HEK293 (cell line): ENCODE results near the gene USP8.

Experiments
- CTCF ChIA-PET: fragments of 350-600 bp; formaldehyde crosslinking; extraction: SDS; loops from one replicate; lab custom pipeline; 2021; ENCODE audit warnings: antibody characterized with exemption; lab: Yijun Ruan, JAX
- POLR2A ChIA-PET: fragments of 300-600 bp; formaldehyde crosslinking; extraction: SDS; loops from one replicate; lab custom pipeline; 2020; ENCODE audit warnings: antibody characterized with exemption, inconsistent platforms; lab: Yijun Ruan, JAX
- H3K27ac ChIP-seq: fragments of 200-500 bp; sonication (Bioruptor generic); 2 replicates; pipeline ENCODE4 v1.5.1; 2014; ENCODE audit warnings: low read depth, low read length, control low read depth, inconsistent platforms; ENCODE audit errors: extremely low read depth
- H3K36me3 ChIP-seq, 2 experiments: fragments of 200-500 bp in 1 of 2; sonication (Bioruptor generic) in 1 of 2; 1 replicate in 1 of 2; 2 replicates in 1 of 2; pipeline ENCODE4 v1.5.1; 2014 to 2017; ENCODE audit warnings: inconsistent platforms in 2 of 2, low read length in 2 of 2; ENCODE audit not compliant: control insufficient read depth in 2 of 2, insufficient read depth in 1 of 2
- H3K4me1 ChIP-seq: fragments of 200-500 bp; sonication (Bioruptor generic); 2 replicates; pipeline ENCODE4 v1.5.1; 2014; ENCODE audit warnings: mild to moderate bottlenecking, low read length, inconsistent platforms; ENCODE audit not compliant: control insufficient read depth, insufficient read depth
- H3K4me3 ChIP-seq: 2 replicates; pipeline ENCODE4 v1.5.1; 2011; ENCODE audit warnings: low read depth, mild to moderate bottlenecking, control low read depth, low read length, moderate library complexity
- H3K9me3 ChIP-seq: fragments of 200-500 bp; sonication (Bioruptor generic); 2 replicates; pipeline ENCODE4 v1.5.1; 2014; ENCODE audit warnings: low read depth, low read length, inconsistent platforms; ENCODE audit not compliant: control insufficient read depth, insufficient read depth
- ELK4 ChIP-seq: IDR thresholded peaks from 2 replicates; pipeline ENCODE4 v1.6.1; 2011; ENCODE audit warnings: mild to moderate bottlenecking, low read depth, low read length, borderline replicate concordance
- KLF8 ChIP-seq: fragments of 450-650 bp; formaldehyde crosslinking; IDR thresholded peaks from 2 replicates; pipeline ENCODE4 v1.5.1; 2016; ENCODE audit warnings: missing biosample characterization, missing genetic modification characterization
- MYNN ChIP-seq: fragments of 450-650 bp; formaldehyde crosslinking; IDR thresholded peaks from 2 replicates; pipeline ENCODE4 v1.5.1; 2016; ENCODE audit warnings: missing biosample characterization, missing genetic modification characterization, borderline replicate concordance
- REST ChIP-seq: fragments of 450-650 bp; formaldehyde crosslinking; IDR thresholded peaks from 2 replicates; pipeline ENCODE4 v1.5.1; 2016; ENCODE audit warnings: missing biosample characterization, missing genetic modification characterization
- SCRT2 ChIP-seq: fragments of 450-650 bp; formaldehyde crosslinking; IDR thresholded peaks from 2 replicates; pipeline ENCODE4 v1.5.1; 2016; ENCODE audit warnings: missing biosample characterization, missing genetic modification characterization
- YY2 ChIP-seq: fragments of 450-650 bp; formaldehyde crosslinking; IDR thresholded peaks from 2 replicates; pipeline ENCODE4 v1.5.1; 2016; ENCODE audit warnings: missing biosample characterization, missing genetic modification characterization
- ZNF10 ChIP-seq: fragments of 450-650 bp; formaldehyde crosslinking; IDR thresholded peaks from 2 replicates; pipeline ENCODE4 v1.5.1; 2017; ENCODE audit warnings: missing biosample characterization, missing genetic modification characterization
- ZNF132 ChIP-seq: fragments of 450-650 bp; formaldehyde crosslinking; IDR thresholded peaks from 2 replicates; pipeline ENCODE4 v1.5.1; 2017; ENCODE audit warnings: missing biosample characterization, missing genetic modification characterization, borderline replicate concordance
- ZNF48 ChIP-seq: fragments of 450-650 bp; formaldehyde crosslinking; IDR thresholded peaks from 2 replicates; pipeline ENCODE4 v1.5.1; 2016; ENCODE audit warnings: missing biosample characterization, missing genetic modification characterization
- ZNF518A ChIP-seq: fragments of 450-650 bp; formaldehyde crosslinking; conservative IDR thresholded peaks from 2 replicates; pipeline ENCODE4 v1.5.1; 2016; ENCODE audit warnings: low read depth, missing biosample characterization, missing genetic modification characterization
- ZNF624 ChIP-seq: fragments of 450-650 bp; formaldehyde crosslinking; IDR thresholded peaks from 2 replicates; pipeline ENCODE4 v1.5.1; 2017; ENCODE audit warnings: missing biosample characterization, missing genetic modification characterization
- ZNF660 ChIP-seq: fragments of 450-650 bp; IDR thresholded peaks from 2 replicates; pipeline ENCODE4 v1.5.1; 2018; ENCODE audit warnings: missing biosample characterization, mild to moderate bottlenecking, missing genetic modification characterization
- ZSCAN18 ChIP-seq: fragments of 450-650 bp; formaldehyde crosslinking; IDR thresholded peaks from 2 replicates; pipeline ENCODE4 v1.5.1; 2016; ENCODE audit warnings: missing biosample characterization, missing genetic modification characterization

Gene USP8

GRCh38 chr15:50496692-50497091, 72.5 kb downstream of the USP8 start:
- POLR2A ChIA-PET, result no interaction called here
- CTCF ChIA-PET, result no interaction called here

More at GRCh38 chr15:50496692-50497091, 72.5 kb downstream of the USP8 start:
- H3K36me3 ChIP-seq, result peaks cover 26 to 72% of the 10 kb centered on the region in 2 experiments
- no peaks in the 10 kb centered on the region for H3K4me1 ChIP-seq
- no peak overlapping the region for H3K4me3 ChIP-seq
- H3K9me3 ChIP-seq, result no peaks in the 10 kb centered on the region
- TF ChIP-seq ELK4 (no peak), ZSCAN18 (tag by site-specific recombination) (no peak), REST (no peak), ZNF10 (no peak), ZNF518A (tag by site-specific recombination) (no peak), KLF8 (no peak), YY2 (tag by site-specific recombination) (no peak), ZNF660 (tag by site-specific recombination) (no peak), MYNN (tag by site-specific recombination) (no peak), SCRT2 (tag by site-specific recombination) (no peak), ZNF132 (tag by site-specific recombination) (no peak), ZNF48 (no peak), ZNF624 (tag by site-specific recombination) (no peak)
- H3K27ac ChIP-seq, result no peak overlapping the region
